NT2/D1 (cell line): ENCODE data around the gene PRKD2.

Experiments used
- DNase-seq: peaks from one replicate; pipeline ENCODE4 v3.0.0-alpha.2; 2011; ENCODE audit warnings: low read depth, low spot score
- H3K27me3 ChIP-seq: 2 replicates; pipeline ENCODE4 v1.6.0; 2011; ENCODE audit warnings: mild to moderate bottlenecking; ENCODE audit not compliant: insufficient read length, insufficient read depth
- H3K36me3 ChIP-seq: 2 replicates; pipeline ENCODE4 v1.6.1; 2011; ENCODE audit warnings: mild to moderate bottlenecking, low read length, mixed read lengths; ENCODE audit not compliant: insufficient read depth, insufficient read length
- H3K4me1 ChIP-seq: 2 replicates; pipeline ENCODE4 v1.5.1; 2011; ENCODE audit not compliant: insufficient read depth, insufficient read length
- H3K4me3 ChIP-seq: 2 replicates; pipeline ENCODE4 v1.5.1; 2011; ENCODE audit warnings: low read depth; ENCODE audit not compliant: insufficient read length
- H3K9ac ChIP-seq: 2 replicates; pipeline ENCODE4 v1.6.0; 2011; ENCODE audit warnings: low read depth; ENCODE audit not compliant: insufficient read length
- H3K9me3 ChIP-seq: 2 replicates; pipeline ENCODE4 v1.5.1; 2011; ENCODE audit warnings: mild to moderate bottlenecking, low read length; ENCODE audit not compliant: insufficient read depth
- SUZ12 ChIP-seq: IDR thresholded peaks from 2 replicates; pipeline ENCODE4 v1.6.1; 2011; ENCODE audit not compliant: insufficient read length, insufficient read depth; ENCODE audit errors: extremely low read depth
- YY1 ChIP-seq: IDR thresholded peaks from 2 replicates; pipeline ENCODE4 v1.6.1; 2011; ENCODE audit not compliant: insufficient read length, insufficient read depth
- ZNF274 ChIP-seq: IDR thresholded peaks from 2 replicates; pipeline ENCODE4 v1.6.1; 2011; ENCODE audit warnings: mild to moderate bottlenecking, low read depth, low read length

PRKD2 gene

GRCh38 chr19:46727757-46728156 is 10.8 kb upstream of the PRKD2 start:
- peaks cover 95% of the 10 kb centered on the region for H3K36me3 ChIP-seq

GRCh38 chr19:46726971-46727501 is 10.1 kb upstream of the PRKD2 start:
- Histone ChIP-seq H3K27me3 (no peaks in the 10 kb centered on the region), H3K4me1 (peaks cover 35% of the 10 kb centered on the region), H3K36me3 (peaks cover 95% of the 10 kb centered on the region), H3K4me3 (no peak overlapping the region), H3K9me3 (no peaks in the 10 kb centered on the region), H3K9ac (no peak overlapping the region)
- TF ChIP-seq YY1, result no peak
- no peak for TF ChIP-seq SUZ12
- no peak for TF ChIP-seq ZNF274
- DNase-seq, result no peak

More at GRCh38 chr19:46727757-46728156, 10.8 kb upstream of the PRKD2 start:
- Histone ChIP-seq H3K4me1 (peaks cover 38% of the 10 kb centered on the region), H3K9ac (peak overlapping the region; percentile 42), H3K9me3 (no peaks in the 10 kb centered on the region), H3K4me3 (no peak overlapping the region), H3K27me3 (no peaks in the 10 kb centered on the region)
- DNase-seq, result no peak
- no peak for TF ChIP-seq YY1
- no peak for TF ChIP-seq ZNF274

DNA sequence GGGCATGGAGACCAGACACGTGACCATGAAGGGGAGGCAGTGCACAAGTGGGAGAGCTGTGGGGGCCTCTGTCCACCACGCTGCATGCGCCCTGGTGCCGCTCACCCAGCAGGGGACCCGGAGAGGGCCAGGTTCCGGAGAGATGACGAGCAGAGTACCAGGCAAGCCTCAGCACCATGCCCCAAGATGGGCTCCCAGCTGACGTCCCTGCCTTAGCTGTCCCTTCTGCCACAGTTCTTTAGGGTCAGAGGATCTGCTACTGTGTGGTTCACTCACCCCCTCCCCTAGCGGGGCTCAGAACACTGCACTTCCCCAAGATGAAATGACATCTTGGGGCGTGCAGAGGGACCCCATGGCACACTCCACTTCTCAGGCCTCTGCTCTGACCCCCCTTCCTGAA is 9.6 kb upstream of the PRKD2 start:
- peaks cover 95% of the 10 kb centered on the region for H3K36me3 ChIP-seq
- H3K4me3 ChIP-seq, result no peak overlapping the region
- no peaks in the 10 kb centered on the region for H3K9me3 ChIP-seq
- H3K9ac ChIP-seq, result no peak overlapping the region
- H3K4me1 ChIP-seq, result peaks cover 35% of the 10 kb centered on the region
- DNase-seq, result no peak
- H3K27me3 ChIP-seq, result no peaks in the 10 kb centered on the region
- TF ChIP-seq SUZ12, result no peak

DNA sequence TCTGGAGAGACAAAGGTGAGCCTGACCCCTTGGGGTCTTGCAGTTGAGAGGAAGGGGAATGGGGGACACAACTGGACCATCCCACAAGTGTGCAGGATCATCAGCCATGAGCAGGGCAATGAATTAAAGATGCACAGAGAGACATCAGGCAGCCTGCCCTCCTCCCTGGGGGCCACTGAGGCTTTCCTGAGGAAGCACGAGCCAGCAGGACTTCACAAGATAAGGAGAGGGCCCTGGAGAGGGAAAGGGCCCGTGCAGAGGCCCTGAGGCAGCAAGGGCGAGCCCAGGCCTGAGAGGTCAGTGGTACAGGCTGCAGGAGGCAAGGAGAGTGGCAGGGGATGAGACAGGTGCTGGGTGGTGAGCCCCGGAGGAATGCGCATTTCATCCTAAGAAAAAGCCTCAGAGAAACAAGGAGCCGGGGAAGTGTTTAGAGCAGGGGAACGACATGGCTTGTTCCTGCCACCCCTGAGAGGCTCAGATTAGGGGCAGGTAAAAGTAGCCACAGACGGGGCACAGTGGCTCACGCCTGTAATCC is 9.0 kb upstream of the PRKD2 start:
- Histone ChIP-seq H3K9me3 (no peaks in the 10 kb centered on the region), H3K36me3 (peaks cover 96% of the 10 kb centered on the region), H3K27me3 (no peaks in the 10 kb centered on the region), H3K4me3 (no peak overlapping the region), H3K4me1 (peaks cover 34% of the 10 kb centered on the region), H3K9ac (peak overlapping the region; percentile 28)
- no peak for TF ChIP-seq YY1
- no peak for TF ChIP-seq ZNF274
- TF ChIP-seq SUZ12, result no peak
- DNase-seq, result no peak

- peak overlapping the region; percentile 28 for H3K9ac ChIP-seq
- no peak for DNase-seq
Measured at GRCh38 chr19:46725036-46725820, 8.3 kb upstream of the PRKD2 start.

DNA sequence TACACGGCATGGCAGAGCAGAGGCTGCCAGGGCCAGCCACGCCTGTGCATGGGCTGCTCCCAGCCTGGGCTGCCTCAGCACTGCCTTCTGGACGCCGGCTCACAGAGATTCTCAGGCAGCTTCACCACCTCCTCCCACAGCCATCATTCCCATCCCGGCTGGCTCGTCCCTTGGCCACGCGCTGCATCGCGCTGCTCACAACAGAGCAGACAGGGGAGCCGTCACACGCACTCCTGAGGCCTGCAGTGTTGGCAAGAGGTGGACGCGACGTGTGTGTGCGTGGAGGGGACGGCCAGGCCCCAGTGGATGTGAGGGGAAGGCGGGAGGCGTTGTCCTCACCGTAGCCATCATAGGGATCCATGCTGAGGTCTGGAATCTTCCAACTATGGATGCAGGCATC is 7.6 kb upstream of the PRKD2 start:
- H3K4me1 ChIP-seq, result peaks cover 32% of the 10 kb centered on the region
- H3K36me3 ChIP-seq, result peaks cover 88% of the 10 kb centered on the region
- DNase-seq, result no peak
- no peak overlapping the region for H3K9ac ChIP-seq
- H3K27me3 ChIP-seq, result no peaks in the 10 kb centered on the region
- no peaks in the 10 kb centered on the region for H3K9me3 ChIP-seq
- H3K4me3 ChIP-seq, result no peak overlapping the region
- TF ChIP-seq YY1 (no peak), SUZ12 (no peak), ZNF274 (no peak)

More at GRCh38 chr19:46725036-46725820, 8.3 kb upstream of the PRKD2 start:
- Histone ChIP-seq H3K4me3 (no peak overlapping the region), H3K4me1 (peaks cover 32% of the 10 kb centered on the region), H3K27me3 (no peaks in the 10 kb centered on the region), H3K36me3 (peaks cover 96% of the 10 kb centered on the region), H3K9me3 (no peaks in the 10 kb centered on the region)
- no peak for TF ChIP-seq ZNF274
- TF ChIP-seq YY1, result no peak
- TF ChIP-seq SUZ12, result no peak

- no peak for TF ChIP-seq YY1
- no peak for TF ChIP-seq ZNF274
- Histone ChIP-seq H3K9ac (no peak overlapping the region), H3K36me3 (peaks cover 84% of the 10 kb centered on the region), H3K9me3 (no peaks in the 10 kb centered on the region), H3K4me1 (peaks cover 25% of the 10 kb centered on the region), H3K27me3 (no peaks in the 10 kb centered on the region), H3K4me3 (no peak overlapping the region)
- no peak for DNase-seq
Measured at GRCh38 chr19:46723471-46723870, 6.6 kb upstream of the PRKD2 start.
